B cell (primary cell): Measurements from ENCODE around the gene B4GALNT3. TPM values are rescaled to one million over a fixed set of nuclear protein-coding genes. Genes with fewer than 3 reads are reported as not detected.
A peak's percentile ranks its signal among the peaks of the same experiment; 100 is the strongest.

ENCODE experiments used
- ATAC-seq: fragments of 200-7000 bp; cut with Tn5 transposase; one replicate; pipeline ENCODE4 v1.10.0; 2021; ENCODE audit warnings: low read depth, mild to moderate bottlenecking, moderate number of reproducible peaks, moderate library complexity
- CTCF ChIA-PET: fragments of 350-600 bp; sonication (Branson Sonifier 250); formaldehyde crosslinking; loops from one replicate; lab custom pipeline; 2021; ENCODE audit warnings: antibody characterized with exemption, inconsistent platforms; lab: Charles Lee
- POLR2A ChIA-PET: fragments of 350-600 bp; sonication (Branson Sonifier 250); formaldehyde crosslinking; loops from one replicate; lab custom pipeline; 2021; ENCODE audit warnings: antibody characterized with exemption; lab: Charles Lee
- DNase-seq: peaks from one replicate; pipeline ENCODE4 v3.0.0; 2013
- H2AFZ ChIP-seq: 2 replicates; pipeline ENCODE4 v1.6.1; 2012; ENCODE audit warnings: mild to moderate bottlenecking, low read depth, low read length; ENCODE audit not compliant: insufficient read depth, poor library complexity, severe bottlenecking
- H3K27ac ChIP-seq, 2 donors: 1 replicate in 1 of 2; 2 replicates in 1 of 2; pipeline ENCODE4 v1.5.1; 2012 to 2013; ENCODE audit warnings: low read length in 2 of 2, mild to moderate bottlenecking in 2 of 2, moderate library complexity in 1 of 2
- H3K27me3 ChIP-seq, 4 experiments: fragments of 200-600 bp in 1 of 4; sonication (generic) in 1 of 4; replicated peaks in 1 of 4; 1 replicate in 2 of 4; 2 replicates in 2 of 4; pipeline versions ENCODE4 v1.6.1 to v1.7.0; 2013 to 2016; ENCODE audit warnings: low read length in 3 of 4, mild to moderate bottlenecking in 2 of 4, mixed read lengths in 1 of 4, moderate library complexity in 1 of 4; ENCODE audit not compliant: insufficient read depth in 4 of 4, control insufficient read depth in 3 of 4; ENCODE audit errors: control extremely low read depth in 1 of 4
- H3K36me3 ChIP-seq, 2 experiments: replicated peaks in 1 of 2; 1 replicate in 1 of 2; 2 replicates in 1 of 2; pipeline versions ENCODE4 v1.6.1 to v1.7.1; 2013; ENCODE audit warnings: low read length in 1 of 2; ENCODE audit not compliant: insufficient read depth in 2 of 2, control insufficient read depth in 1 of 2; ENCODE audit errors: control extremely low read depth in 1 of 2, extremely low read depth in 1 of 2
- H3K4me1 ChIP-seq, 2 donors: fragments of 200-600 bp in 1 of 2; sonication (generic) in 1 of 2; 1 replicate in 1 of 2; 2 replicates in 1 of 2; pipeline versions ENCODE4 v1.5.1 to v1.6.1; 2013 to 2017; ENCODE audit warnings: low read length in 2 of 2; ENCODE audit not compliant: control insufficient read depth in 2 of 2, insufficient read depth in 2 of 2
- H3K4me2 ChIP-seq: replicated peaks from 2 replicates; pipeline ENCODE3; 2012; ENCODE audit warnings: mild to moderate bottlenecking, low read depth, low read length; ENCODE audit not compliant: poor library complexity, severe bottlenecking
- H3K4me3 ChIP-seq, 5 experiments: fragments of 200-600 bp in 1 of 5; sonication (generic) in 1 of 5; 1 replicate in 3 of 5; 2 replicates in 2 of 5; pipeline versions ENCODE4 v1.5.1 to v1.7.0; 2011 to 2016; ENCODE audit warnings: low read length in 4 of 5, mild to moderate bottlenecking in 4 of 5, low read depth in 2 of 5, control low read depth in 1 of 5, moderate library complexity in 1 of 5; ENCODE audit not compliant: insufficient read depth in 1 of 5; ENCODE audit errors: control extremely low read depth in 1 of 5, extremely low read depth in 1 of 5
- H3K79me2 ChIP-seq: fragments of 200-600 bp; sonication (generic); one replicate; pipeline ENCODE4 v1.6.0; 2016; ENCODE audit warnings: low read length; ENCODE audit not compliant: control insufficient read depth, insufficient read depth
- H3K9ac ChIP-seq: fragments of 200-600 bp; sonication (generic); 2 replicates; pipeline ENCODE4 v1.6.1; 2017; ENCODE audit warnings: mild to moderate bottlenecking, low read length, moderate library complexity
- H3K9me3 ChIP-seq, 3 donors: one replicate each; pipeline versions ENCODE4 v1.6.1 to v1.7.1; 2013; ENCODE audit warnings: low read length in 2 of 3; ENCODE audit not compliant: control insufficient read depth in 2 of 3, insufficient read depth in 1 of 3; ENCODE audit errors: control extremely low read depth in 1 of 3
- H4K20me1 ChIP-seq: 2 replicates; pipeline ENCODE4 v1.6.0; 2012; ENCODE audit warnings: mild to moderate bottlenecking, low read length; ENCODE audit not compliant: insufficient read depth, control insufficient read depth, poor library complexity, severe bottlenecking
- H3K27ac Mint-ChIP-seq: one replicate; pipeline ENCODE4 v1.8.0; 2021; ENCODE audit warnings: mixed read lengths
- H3K27me3 Mint-ChIP-seq: one replicate; pipeline ENCODE4 v1.8.0; 2021; ENCODE audit warnings: mixed read lengths
- H3K4me1 Mint-ChIP-seq: one replicate; pipeline ENCODE4 v1.8.0; 2021; ENCODE audit warnings: mixed read lengths
- H3K4me3 Mint-ChIP-seq: one replicate; pipeline ENCODE4 v1.8.0; 2021; ENCODE audit warnings: mixed read lengths
- H3K9me3 Mint-ChIP-seq: one replicate; pipeline ENCODE4 v1.8.0; 2022; ENCODE audit warnings: mixed read lengths; ENCODE audit not compliant: insufficient read depth
- EZH2 ChIP-seq: IDR thresholded peaks from 2 replicates; pipeline ENCODE4 v1.6.1; 2012; ENCODE audit warnings: borderline replicate concordance, low read depth, mild to moderate bottlenecking, moderate library complexity, low read length; ENCODE audit not compliant: insufficient read depth, poor library complexity, severe bottlenecking
- WGBS: methylation state at CpG from one replicate; pipeline ENCODE4 v1.1.5; 2013; ENCODE audit warnings: missing lambda C conversion rate; ENCODE audit not compliant: insufficient coverage; 5-methylcytosine and 5-hydroxymethylcytosine counted together
- intact Hi-C: fragments of 100-400 bp; cut with micrococcal nuclease; formaldehyde crosslinking; loops from one replicate; pipeline ENCODE4 v1.10.0; 2022
- polyA plus RNA-seq: library from polyadenylated mRNA; depleted of rRNA; stranded (reverse); fragments of >200 nt; gene quantifications from 2 replicates; pipeline ENCODE4 v1.2.3, GENCODE V29; 2012
- total RNA-seq, 2 donors: library from RNA; stranded (reverse); fragments of 120-200 nt in 1 of 2; gene quantifications; 1 replicate in 1 of 2; 2 replicates in 1 of 2; pipeline versions ENCODE4 v1.2.3 to v1.2.4, GENCODE V29; 2013 to 2022
- TF ChIP-seq, protein P1 (sequence below): fragments of 200-600 bp; IDR thresholded peaks from one replicate; pipeline ENCODE4 v1.8.0; 2022; ENCODE audit warnings: antibody characterized with exemption, mild to moderate bottlenecking

Gene B4GALNT3
- total and polyA plus RNA-seq, 2 donors (not counting 1 experiment from before 2014, with no cell fraction given): 0.25 TPM; not detected in 1

DNA sequence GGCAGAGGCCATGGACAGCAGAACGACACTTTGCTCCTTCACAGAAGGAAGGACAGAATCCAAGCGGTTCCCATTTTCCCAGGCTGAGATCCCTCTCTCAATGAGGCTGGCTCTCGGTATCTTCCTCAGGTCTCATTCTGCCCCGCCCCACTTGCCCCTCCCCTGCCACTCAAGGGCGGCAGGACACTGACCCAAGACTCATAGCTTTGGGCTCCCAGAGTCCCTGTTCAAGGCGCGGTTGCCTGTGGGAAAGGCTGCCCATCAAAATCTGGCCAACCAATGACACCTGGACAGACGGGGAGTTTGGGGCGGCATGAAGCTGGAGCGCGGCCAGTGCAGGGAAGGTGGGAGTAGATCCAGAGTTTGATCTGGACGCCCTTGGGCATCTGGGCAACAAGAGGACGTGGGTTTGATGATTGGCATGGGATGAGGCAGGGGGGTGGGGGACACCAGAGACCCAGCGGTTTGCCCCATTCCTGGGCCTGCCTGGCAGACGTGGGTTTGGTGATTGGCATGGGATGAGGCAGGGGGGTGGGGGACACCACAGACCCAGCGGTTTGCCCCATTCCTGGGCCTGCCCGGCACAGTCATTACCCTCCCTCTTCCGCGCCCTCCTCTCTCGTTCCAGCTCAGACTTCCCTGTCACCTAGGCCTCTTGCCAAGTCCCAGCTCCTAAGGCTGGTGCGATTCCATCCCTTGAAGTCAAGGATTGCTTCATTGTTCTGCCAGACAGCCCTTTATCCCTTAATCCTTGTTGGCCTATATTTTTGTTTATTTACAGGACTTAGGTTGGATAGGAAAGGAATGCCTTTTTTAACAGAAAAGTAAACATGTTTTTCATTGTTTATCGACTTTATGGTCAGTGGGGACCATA lies 111.4 kb downstream of the B4GALNT3 start:
- H3K9ac ChIP-seq: no peak overlapping the region

More for the DNA sequence above, 111.4 kb downstream of the B4GALNT3 start:
- no peak for ATAC-seq
- Mint-ChIP-seq H3K27ac (no peak overlapping the region), H3K4me3 (peak overlapping the region; percentile 52), H3K27me3 (no peaks in the 10 kb centered on the region), H3K9me3 (no peaks in the 10 kb centered on the region), H3K4me1 (peaks cover 7% of the 10 kb centered on the region)
- POLR2A ChIA-PET: no interaction called here
- H3K36me3 ChIP-seq: no peaks in the 10 kb centered on the region
- 97% methylated on average over 18 of the region's 22 CpGs for WGBS
- no peaks in the 10 kb centered on the region for H3K79me2 ChIP-seq
- DNase-seq: no peak
- H4K20me1 ChIP-seq: no peaks in the 10 kb centered on the region
- TF ChIP-seq, protein P1, sequence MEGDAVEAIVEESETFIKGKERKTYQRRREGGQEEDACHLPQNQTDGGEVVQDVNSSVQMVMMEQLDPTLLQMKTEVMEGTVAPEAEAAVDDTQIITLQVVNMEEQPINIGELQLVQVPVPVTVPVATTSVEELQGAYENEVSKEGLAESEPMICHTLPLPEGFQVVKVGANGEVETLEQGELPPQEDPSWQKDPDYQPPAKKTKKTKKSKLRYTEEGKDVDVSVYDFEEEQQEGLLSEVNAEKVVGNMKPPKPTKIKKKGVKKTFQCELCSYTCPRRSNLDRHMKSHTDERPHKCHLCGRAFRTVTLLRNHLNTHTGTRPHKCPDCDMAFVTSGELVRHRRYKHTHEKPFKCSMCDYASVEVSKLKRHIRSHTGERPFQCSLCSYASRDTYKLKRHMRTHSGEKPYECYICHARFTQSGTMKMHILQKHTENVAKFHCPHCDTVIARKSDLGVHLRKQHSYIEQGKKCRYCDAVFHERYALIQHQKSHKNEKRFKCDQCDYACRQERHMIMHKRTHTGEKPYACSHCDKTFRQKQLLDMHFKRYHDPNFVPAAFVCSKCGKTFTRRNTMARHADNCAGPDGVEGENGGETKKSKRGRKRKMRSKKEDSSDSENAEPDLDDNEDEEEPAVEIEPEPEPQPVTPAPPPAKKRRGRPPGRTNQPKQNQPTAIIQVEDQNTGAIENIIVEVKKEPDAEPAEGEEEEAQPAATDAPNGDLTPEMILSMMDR: no peak
- TF ChIP-seq EZH2: no peak
- intact Hi-C loops: no loop called here
- H3K4me3 ChIP-seq: no peak overlapping the region
- H3K9me3 ChIP-seq: peaks cover 0 to 3% (median 0%) of the 10 kb centered on the region in 3 donors
- CTCF ChIA-PET: interaction anchor here (0.7 to 5.7 kb wide), 7 partner anchors 245 to 1013 kb away, joined by 3 to 71 read pairs (median 9); partner anchors contain the start of gene RAD52
- H3K4me2 ChIP-seq: no peak overlapping the region
- peaks cover 7 to 19% of the 10 kb centered on the region in 2 donors for H3K4me1 ChIP-seq
- no peak overlapping the region for H3K27ac ChIP-seq
- H3K27me3 ChIP-seq: no peaks in the 10 kb centered on the region
- no peak overlapping the region for H2AFZ ChIP-seq
